ENCODE data around the gene TMEM221.
A peak's percentile ranks its signal among the peaks of the same experiment; 100 is the strongest.

The TMEM221 gene

DNA sequence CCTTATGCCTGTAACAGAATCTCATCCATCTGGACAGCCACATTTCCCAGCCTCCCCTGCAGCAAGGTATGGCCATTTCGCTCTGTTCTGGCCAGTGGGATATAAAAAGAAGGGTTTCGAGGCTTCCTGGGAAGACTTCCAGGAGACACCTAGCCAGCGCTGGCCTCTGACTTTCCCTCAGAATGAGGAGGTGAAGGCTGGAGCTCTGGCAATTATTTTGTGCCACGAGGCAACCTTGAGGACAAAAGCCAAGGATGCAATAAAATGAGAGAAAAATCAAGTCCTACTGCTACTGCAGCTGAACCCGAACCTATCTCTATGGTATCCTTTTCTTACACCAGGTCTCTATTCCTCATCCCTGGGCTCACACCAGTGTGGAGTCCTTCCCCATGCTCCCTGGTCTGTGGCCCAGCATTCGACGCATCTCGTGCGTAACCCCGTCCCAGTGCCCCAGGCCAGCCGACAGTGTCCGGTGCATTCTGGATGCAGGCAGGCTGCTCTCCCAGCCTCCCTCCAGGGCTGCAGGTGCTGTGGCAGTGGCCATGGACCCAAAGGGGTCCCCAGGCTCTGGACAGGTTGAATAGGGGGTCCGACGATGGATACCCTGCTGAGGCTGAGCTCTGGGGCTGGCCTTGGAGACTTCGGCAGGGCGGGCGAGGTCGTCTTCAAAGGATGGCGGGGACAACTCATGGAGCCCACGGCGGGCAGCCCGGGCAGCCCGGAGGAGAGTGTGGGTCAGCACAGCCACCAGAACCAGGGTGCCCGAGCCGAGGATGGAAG is 12.2 kb downstream of the TMEM221 start:
- Mint-ChIP-seq H3K9me3 (peaks cover under 1% of the 10 kb centered on the region), H3K4me3 (no peak overlapping the region), H3K27me3 (ENCODE audit: low read depth, poor library complexity) (peaks cover 12% of the 10 kb centered on the region), H3K4me1 (no peaks in the 10 kb centered on the region), H3K36me3 (ENCODE audit: low read depth) (peaks cover 19% of the 10 kb centered on the region), H3K27ac (no peak overlapping the region)
- no peak for DNase-seq
- TF ChIP-seq CTCF (IDR thresholded peaks at IDR 0.05) = no peak

DNA sequence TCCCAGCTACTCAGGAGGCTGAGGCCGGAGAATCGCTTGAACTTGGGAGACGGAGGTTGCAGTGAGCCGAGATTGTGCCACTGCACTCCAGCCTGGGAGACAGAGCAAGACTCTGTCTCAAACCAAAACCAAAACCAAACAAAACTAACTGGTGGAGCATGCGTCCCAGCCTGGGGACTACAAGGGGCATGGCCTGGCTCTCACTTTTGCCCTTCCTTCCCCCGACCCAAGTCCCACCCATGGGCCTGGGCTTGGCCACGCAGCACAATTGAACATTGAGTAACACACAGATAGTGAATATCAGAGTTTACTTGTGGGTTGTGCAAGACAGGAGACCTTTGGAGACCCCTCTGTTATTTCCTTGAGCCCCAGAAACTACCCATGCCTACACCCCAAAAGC is 13.2 kb downstream of the TMEM221 start:
- no peak for TF ChIP-seq CTCF (IDR thresholded peaks at IDR 0.05)
- no peak for DNase-seq
- Mint-ChIP-seq H3K36me3 (ENCODE audit: low read depth) (peaks cover 18% of the 10 kb centered on the region), H3K4me1 (no peaks in the 10 kb centered on the region), H3K27ac (peak overlapping the region; percentile 79), H3K27me3 (ENCODE audit: low read depth, poor library complexity) (peaks cover 9% of the 10 kb centered on the region), H3K4me3 (no peak overlapping the region), H3K9me3 (no peaks in the 10 kb centered on the region)

- Mint-ChIP-seq H3K4me1 (peaks cover 11% of the 10 kb centered on the region), H3K4me3 (no peak overlapping the region), H3K27ac (no peak overlapping the region), H3K27me3 (ENCODE audit: low read depth, poor library complexity) (no peaks in the 10 kb centered on the region), H3K9me3 (no peaks in the 10 kb centered on the region), H3K36me3 (ENCODE audit: low read depth) (peaks cover 17% of the 10 kb centered on the region)
- DNase-seq = no peak
- TF ChIP-seq CTCF (IDR thresholded peaks at IDR 0.05) = no peak
Observed at GRCh38 chr19:17431417-17431816, 17.1 kb downstream of the TMEM221 start.

- Mint-ChIP-seq H3K36me3 (ENCODE audit: low read depth) (peaks cover 4% of the 10 kb centered on the region), H3K4me3 (no peak overlapping the region), H3K4me1 (peaks cover 19% of the 10 kb centered on the region), H3K9me3 (no peaks in the 10 kb centered on the region), H3K27me3 (ENCODE audit: low read depth, poor library complexity) (no peaks in the 10 kb centered on the region), H3K27ac (peak overlapping the region; percentile 91)
- no peak for TF ChIP-seq CTCF (IDR thresholded peaks at IDR 0.05)
- DNase-seq = no peak
Observed at GRCh38 chr19:17429641-17430113, 18.8 kb downstream of the TMEM221 start.

GRCh38 chr19:17424743-17425365 is 23.6 kb downstream of the TMEM221 start:
- Mint-ChIP-seq H3K36me3 (ENCODE audit: low read depth) (peaks cover 9% of the 10 kb centered on the region), H3K27ac (peak overlapping the region; percentile 78), H3K27me3 (ENCODE audit: low read depth, poor library complexity) (no peaks in the 10 kb centered on the region), H3K4me3 (peak overlapping the region; percentile 49), H3K4me1 (peaks cover 39% of the 10 kb centered on the region), H3K9me3 (no peaks in the 10 kb centered on the region)
- peak; percentile 91 for DNase-seq
- peak; percentile 45 for TF ChIP-seq CTCF (IDR thresholded peaks at IDR 0.05)

Measured in nephron progenitor cell (in vitro differentiated cells).